ENCODE data around the gene PRAMEF8.
"Not testable (repeated sequence)": the region's sequence is repeated elsewhere in the genome, so short reads cannot be mapped to it uniquely, and the experiment has no call there.

- not testable (repeated sequence) for TF ChIP-seq CTCF, POLR2A (IDR thresholded peaks at IDR 0.05)
These were observed 31.0 kb downstream of the PRAMEF8 start, which contains the start of gene PRAMEF5 for GRCh38 chr1:13253898-13254297.

All from testis (tissue), 2 donors.